Measurements from ENCODE around the gene ZNF419.
A peak's percentile ranks its signal among the peaks of the same experiment; 100 is the strongest.
"Not testable (repeated sequence)": the region's sequence is repeated elsewhere in the genome, so short reads cannot be mapped to it uniquely, and the experiment has no call there.

The ZNF419 gene

DNA sequence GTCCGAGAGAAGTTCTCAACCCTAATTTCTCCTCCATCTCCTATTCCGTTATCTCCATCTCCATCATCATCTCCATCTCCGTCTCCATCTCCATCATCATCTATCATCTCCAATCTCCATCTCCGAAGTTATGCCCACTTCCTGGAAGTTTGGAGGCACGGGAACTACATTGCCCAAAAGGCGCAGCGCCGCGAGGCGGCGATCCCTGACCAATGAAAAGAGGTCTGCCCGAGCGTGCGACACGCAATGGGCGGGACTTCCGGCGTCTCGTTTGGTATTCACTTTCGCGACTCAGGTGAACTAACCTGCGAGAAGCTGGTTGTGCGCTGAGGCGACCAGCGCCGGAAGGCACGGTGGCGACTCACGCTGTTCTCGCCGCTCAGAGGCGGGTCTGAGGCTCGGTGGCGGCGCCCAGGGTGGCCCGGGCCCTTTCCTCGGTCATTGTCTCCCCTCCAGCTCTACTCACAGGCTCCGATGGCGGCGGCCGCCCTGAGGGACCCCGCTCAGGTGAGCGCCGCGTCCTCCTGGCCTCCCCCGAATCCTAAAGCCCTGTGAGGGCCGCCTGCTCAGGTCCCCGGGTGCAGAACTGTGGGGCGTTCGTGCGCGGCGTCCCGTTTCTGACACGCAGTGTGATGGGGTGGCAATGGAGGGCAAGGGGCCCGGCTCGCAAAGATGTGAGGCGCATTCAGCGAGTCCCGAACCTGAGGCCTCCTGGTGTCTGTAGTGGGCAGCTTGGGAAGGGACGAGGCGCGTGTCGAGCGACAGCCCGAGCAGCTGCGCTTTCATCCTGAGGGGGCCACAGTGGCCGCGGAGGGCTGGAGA is at the start of gene ZNF419:
TSS of gene ZNF419 (plus strand) at position 274 of the 822 bp plus-strand sequence. CDS start at position 475, 201 bp downstream.
- DNase-seq, result peak; percentile 87 to 94 (median 91)

DNA sequence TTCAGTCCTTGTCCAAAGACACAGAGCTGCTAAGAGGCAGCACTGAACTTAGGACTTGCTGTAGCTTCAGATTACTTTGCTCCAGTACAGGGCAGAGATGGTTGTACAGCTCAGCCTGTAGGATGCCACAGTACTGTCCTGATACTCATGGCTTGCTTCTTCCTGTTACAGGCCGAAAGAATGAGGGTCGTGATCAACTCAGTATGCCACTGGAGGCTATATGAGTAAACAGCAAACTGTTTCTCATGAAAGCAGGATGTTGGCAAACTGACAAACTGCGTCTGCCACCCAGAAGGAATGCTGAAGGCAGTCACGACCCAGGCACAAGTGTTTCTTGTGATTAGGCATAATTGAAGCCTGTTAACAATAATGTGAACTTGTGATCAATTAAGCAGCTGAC is 49.6 kb upstream of the ZNF419 start:
- DNase-seq, result no peak

DNA sequence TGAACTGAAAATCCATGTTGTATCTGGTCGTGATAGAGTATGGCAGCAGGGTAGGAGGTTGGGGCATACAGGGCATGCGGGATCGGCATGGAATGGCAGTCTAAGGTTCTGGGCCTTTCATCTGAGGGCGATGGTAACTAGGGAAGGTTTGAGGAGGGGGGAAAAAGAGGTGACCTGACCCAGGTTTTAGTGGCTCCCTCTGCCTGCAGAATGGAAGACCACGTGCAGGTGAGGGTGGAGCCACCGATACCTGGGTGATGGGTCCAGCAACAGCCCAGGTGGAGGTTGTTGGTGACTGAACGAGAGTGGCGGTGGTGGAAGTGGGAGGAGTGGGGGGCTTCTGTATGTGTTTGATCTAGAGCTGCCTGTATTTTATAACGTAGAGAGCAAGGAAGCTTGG is 48.6 kb upstream of the ZNF419 start:
- DNase-seq, result no peak

DNA sequence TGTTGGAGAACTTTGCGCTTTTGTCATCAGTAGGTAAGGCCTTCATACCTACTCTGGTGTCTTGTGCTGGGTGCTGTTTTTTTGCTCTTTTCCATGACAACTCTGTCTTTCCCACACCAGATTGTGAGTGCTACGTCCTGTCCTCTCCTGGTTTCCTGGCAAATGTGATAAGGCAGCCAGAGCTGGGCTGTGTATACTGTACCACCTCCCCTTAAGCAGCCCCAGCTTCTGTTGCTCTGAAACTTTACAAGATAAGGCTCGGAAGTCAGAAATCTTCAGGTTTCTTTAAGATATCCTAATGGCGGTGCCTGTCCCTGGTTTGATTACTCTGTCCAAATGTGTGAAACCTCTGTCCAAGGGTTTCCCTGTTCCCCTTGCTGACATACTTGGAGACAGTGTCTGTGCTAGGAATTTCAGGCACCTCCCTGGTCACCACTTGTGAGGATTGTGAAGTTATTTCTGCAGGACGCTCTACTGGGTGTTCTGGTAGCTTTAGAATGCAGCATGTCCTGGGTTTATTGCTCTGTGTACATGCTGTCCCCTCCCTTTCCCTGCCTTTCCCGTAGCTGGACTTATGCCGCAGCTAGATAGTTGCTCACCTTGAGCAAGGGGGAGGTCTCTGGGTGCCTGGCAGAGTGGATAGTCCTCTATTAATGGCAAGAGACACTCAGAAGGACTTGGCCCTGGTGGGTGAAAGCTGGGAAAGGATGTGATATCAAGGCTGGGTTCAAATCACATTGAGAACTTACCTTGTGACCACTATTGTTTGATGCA is 45.4 kb upstream of the ZNF419 start:
- no peak for DNase-seq

- DNase-seq, result no peak
Measured at GRCh38 chr19:57443121-57443696, 44.3 kb upstream of the ZNF419 start.

GRCh38 chr19:57452307-57452706 is 35.2 kb upstream of the ZNF419 start:
- DNase-seq, result no peak

DNA sequence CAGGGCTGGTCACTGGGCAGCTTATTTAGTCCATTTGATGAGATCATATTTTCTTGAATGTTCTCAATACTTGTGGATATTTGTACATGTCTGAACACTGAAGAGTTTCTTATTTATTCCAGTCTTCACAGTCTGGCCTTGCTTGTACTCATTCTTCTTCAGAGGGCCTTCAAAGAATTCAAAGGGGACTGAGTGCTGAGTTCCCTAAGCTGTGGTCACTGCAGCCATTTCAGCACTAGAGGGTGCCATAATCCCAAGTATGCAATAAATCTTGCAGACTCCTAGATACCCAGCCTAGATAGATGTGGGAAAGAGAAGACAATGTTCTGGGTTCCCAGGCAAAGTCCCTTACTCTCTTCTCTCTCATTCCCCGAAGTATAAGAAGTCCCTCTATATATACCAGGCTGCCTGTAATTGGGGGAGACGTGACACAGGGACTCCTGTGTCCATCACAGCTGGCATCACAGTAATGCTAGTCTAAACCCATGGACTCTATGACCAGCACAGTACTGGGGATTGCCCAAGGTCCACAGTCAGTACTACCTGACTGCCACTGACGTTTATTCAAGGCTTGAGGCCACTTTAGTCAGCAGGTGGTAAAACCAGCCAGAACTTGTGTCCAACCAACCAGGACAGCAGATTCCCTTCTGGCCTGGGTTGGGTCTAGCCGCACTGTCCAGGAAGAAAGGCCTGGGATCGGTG is 21.7 kb upstream of the ZNF419 start:
- DNase-seq, result peak in 1 of 6 experiments; percentile 5

- DNase-seq, result no peak
Measured at GRCh38 chr19:57466489-57466888, 21.1 kb upstream of the ZNF419 start.

- no peak for DNase-seq
Measured at GRCh38 chr19:57473646-57474045, 13.9 kb upstream of the ZNF419 start.

DNA sequence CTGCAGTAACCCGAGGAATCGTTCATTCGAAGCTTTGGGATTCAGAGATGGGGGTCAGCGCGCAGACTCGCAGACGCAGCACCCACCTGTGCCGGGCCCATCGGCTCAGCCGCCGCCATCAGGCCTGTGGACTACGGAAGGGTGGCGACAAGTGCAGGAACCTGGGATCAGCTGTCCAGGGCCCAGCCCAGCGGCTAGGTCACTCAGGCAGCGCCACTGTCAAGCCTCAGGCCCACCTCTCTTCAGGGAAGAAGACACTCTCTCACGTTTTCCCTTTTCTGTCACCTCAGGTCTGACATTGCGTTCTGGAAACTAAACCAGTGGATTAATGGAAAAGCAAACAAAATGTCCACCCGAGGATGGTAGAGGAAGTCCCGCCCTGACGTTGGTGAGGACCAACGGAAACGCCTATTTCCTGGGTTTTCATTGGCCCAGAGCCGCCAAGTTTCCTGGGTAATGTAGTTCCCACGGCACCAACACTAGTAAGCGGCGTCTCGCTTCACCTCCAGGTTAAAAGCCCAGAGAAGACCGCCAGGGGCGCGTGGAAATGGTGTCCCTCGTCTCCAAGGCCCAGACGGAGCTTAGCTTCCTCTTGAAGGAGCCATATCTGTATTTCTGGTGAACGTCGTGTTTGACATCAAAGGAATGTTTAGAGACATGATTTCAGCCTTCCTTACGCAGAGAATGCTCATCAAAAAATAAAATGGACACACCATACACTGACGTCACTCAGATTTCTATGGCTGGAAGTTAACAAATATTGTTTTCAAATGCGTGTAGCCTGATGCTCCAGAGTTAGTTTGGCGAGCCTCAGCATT is 10.2 kb upstream of the ZNF419 start, which contains the start of gene ZNF772:
TSS of gene ZNF772 (minus strand) at position 376 of the 818 bp plus-strand sequence. CDS start at position 119, 257 bp downstream.
- peak; percentile 77 to 92 (median 86) for DNase-seq

- DNase-seq, result not testable (repeated sequence)
Measured at GRCh38 chr19:57488299-57488644, 722 bp downstream of the ZNF419 start.

DNA sequence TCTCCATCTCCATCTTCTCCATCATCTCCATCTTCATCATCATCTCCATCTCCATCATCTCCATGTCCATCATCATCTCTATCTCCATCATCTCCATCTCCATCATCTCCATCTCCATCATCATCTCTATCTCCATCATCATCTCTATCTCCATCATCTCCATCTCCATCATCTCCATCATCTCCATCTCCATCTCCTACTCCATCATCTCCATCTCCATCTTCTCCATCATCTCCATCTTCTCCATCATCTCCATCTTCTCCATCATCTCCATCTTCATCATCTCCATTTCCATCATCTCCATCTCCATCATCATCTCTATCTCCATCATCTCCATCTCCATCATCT is 11.8 kb downstream of the ZNF419 start:
- DNase-seq, result not testable (repeated sequence)

- DNase-seq, result peak; percentile 83 to 95 (median 92)
Measured at GRCh38 chr19:57499680-57500395, 12.3 kb downstream of the ZNF419 start, which contains the start of gene ZNF773. Gene ZNF773 (plus strand): TSS chr19:57499938. CDS start chr19:57500081, 143 bp downstream.

GRCh38 chr19:57500400-57500799 is 12.8 kb downstream of the ZNF419 start:
- not testable (repeated sequence) for DNase-seq

DNA sequence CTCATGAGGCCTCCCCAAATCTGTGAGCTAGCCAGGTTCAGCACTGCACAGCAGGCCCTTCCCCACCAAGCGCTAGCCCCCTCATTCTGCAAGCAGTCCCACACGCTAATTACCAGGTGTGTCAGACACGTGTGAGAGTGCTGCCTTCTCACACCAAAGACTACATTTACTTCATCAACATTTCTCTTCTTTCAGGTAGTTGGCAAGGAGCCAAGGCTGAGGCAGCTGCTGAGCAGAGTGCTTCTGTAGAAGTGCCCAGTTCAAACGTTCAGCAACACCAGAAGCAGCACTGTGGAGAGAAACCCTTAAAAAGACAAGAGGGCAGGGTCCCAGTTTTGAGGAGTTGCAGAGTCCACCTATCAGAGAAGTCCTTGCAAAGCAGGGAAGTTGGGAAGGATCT is 18.6 kb downstream of the ZNF419 start:
- no peak for DNase-seq

DNA sequence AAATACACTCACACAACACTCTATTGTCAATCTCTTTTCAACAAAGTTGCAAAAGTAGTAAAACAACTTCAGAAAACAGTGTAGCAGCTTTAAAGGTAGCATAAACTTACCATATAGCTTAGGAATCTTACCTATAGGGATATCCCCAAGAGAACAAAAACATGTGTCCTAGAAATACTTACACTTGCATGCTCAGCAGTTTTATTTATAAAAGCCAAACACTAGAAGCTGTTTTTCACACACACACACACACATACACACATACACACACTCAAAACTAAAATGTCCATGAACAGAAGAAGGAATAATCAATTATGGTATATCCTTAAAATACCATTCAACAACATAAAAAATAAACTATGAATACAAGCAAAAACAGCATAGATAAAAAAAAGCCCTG is 23.9 kb downstream of the ZNF419 start:
- DNase-seq, result no peak

- no peak for DNase-seq
Measured at GRCh38 chr19:57512845-57513244, 25.3 kb downstream of the ZNF419 start.

GRCh38 chr19:57515255-57515654 is 27.7 kb downstream of the ZNF419 start:
- DNase-seq, result no peak

- not testable (repeated sequence) for DNase-seq
Measured at GRCh38 chr19:57518021-57518420, 30.5 kb downstream of the ZNF419 start.

GRCh38 chr19:57527136-57527881 is 39.8 kb downstream of the ZNF419 start, which contains the start of gene ZNF549:
Gene ZNF549 (plus strand): TSS chr19:57527356. CDS start chr19:57527574, 218 bp downstream.
- peak; percentile 77 to 90 (median 86) for DNase-seq

All from stimulated activated naive CD4-positive, alpha-beta T cell (primary cell).